ENCODE data around the gene SRGAP2B.
"Not testable (repeated sequence)": the region's sequence is repeated elsewhere in the genome, so short reads cannot be mapped to it uniquely, and the experiment has no call there.

The SRGAP2B gene

GRCh38 chr1:145095284-145096057, at the start of gene SRGAP2B, which contains the start of gene FAM72D:
TSS of gene SRGAP2B (minus strand) at chr1:145095328. CDS start at chr1:145092901, 2,427 bp downstream.
TSS of gene FAM72D (plus strand) at chr1:145095974. CDS start at chr1:145096848, 874 bp downstream.
- DNase-seq (ENCODE audit: extremely low spot score); POLR2A ChIA-PET; CTCF ChIA-PET: not testable (repeated sequence)

GRCh38 chr1:145144264-145144913, 49.3 kb upstream of the SRGAP2B start:
- CTCF ChIA-PET; POLR2A ChIA-PET; DNase-seq (ENCODE audit: extremely low spot score): not testable (repeated sequence)

GRCh38 chr1:145140549-145140948, 45.4 kb upstream of the SRGAP2B start:
- CTCF ChIA-PET; POLR2A ChIA-PET; DNase-seq (ENCODE audit: extremely low spot score): not testable (repeated sequence)

GRCh38 chr1:145134476-145134875, 39.3 kb upstream of the SRGAP2B start:
- CTCF ChIA-PET; POLR2A ChIA-PET; DNase-seq (ENCODE audit: extremely low spot score): not testable (repeated sequence)

- DNase-seq (ENCODE audit: extremely low spot score); CTCF ChIA-PET; POLR2A ChIA-PET: not testable (repeated sequence)
These were observed 33.8 kb upstream of the SRGAP2B start for GRCh38 chr1:145128697-145129469.

GRCh38 chr1:145127144-145127543, 32.0 kb upstream of the SRGAP2B start:
- POLR2A ChIA-PET; CTCF ChIA-PET; DNase-seq (ENCODE audit: extremely low spot score): not testable (repeated sequence)

- DNase-seq (ENCODE audit: extremely low spot score); POLR2A ChIA-PET; CTCF ChIA-PET: not testable (repeated sequence)
These were observed 30.0 kb upstream of the SRGAP2B start for GRCh38 chr1:145125112-145125511.

- DNase-seq (ENCODE audit: extremely low spot score); POLR2A ChIA-PET; CTCF ChIA-PET: not testable (repeated sequence)
These were observed 29.0 kb upstream of the SRGAP2B start for GRCh38 chr1:145123992-145124641.

- CTCF ChIA-PET; POLR2A ChIA-PET; DNase-seq (ENCODE audit: extremely low spot score): not testable (repeated sequence)
These were observed 27.9 kb upstream of the SRGAP2B start for GRCh38 chr1:145123062-145123395.

GRCh38 chr1:145122344-145123061, 27.4 kb upstream of the SRGAP2B start:
- POLR2A ChIA-PET; CTCF ChIA-PET; DNase-seq (ENCODE audit: extremely low spot score): not testable (repeated sequence)

- CTCF ChIA-PET; POLR2A ChIA-PET; DNase-seq (ENCODE audit: extremely low spot score): not testable (repeated sequence)
These were observed 24.7 kb upstream of the SRGAP2B start for GRCh38 chr1:145119842-145120241.

- DNase-seq (ENCODE audit: extremely low spot score); POLR2A ChIA-PET; CTCF ChIA-PET: not testable (repeated sequence)
These were observed 20.7 kb upstream of the SRGAP2B start for GRCh38 chr1:145115587-145116493.

GRCh38 chr1:145114560-145115057, 19.5 kb upstream of the SRGAP2B start:
- POLR2A ChIA-PET; CTCF ChIA-PET; DNase-seq (ENCODE audit: extremely low spot score): not testable (repeated sequence)

GRCh38 chr1:145112703-145113102, 17.6 kb upstream of the SRGAP2B start:
- CTCF ChIA-PET; POLR2A ChIA-PET; DNase-seq (ENCODE audit: extremely low spot score): not testable (repeated sequence)

GRCh38 chr1:145111674-145112073, 16.5 kb upstream of the SRGAP2B start:
- POLR2A ChIA-PET; CTCF ChIA-PET; DNase-seq (ENCODE audit: extremely low spot score): not testable (repeated sequence)

GRCh38 chr1:145103294-145103693, 8.2 kb upstream of the SRGAP2B start:
- POLR2A ChIA-PET; CTCF ChIA-PET; DNase-seq (ENCODE audit: extremely low spot score): not testable (repeated sequence)

GRCh38 chr1:145101725-145102124, 6.6 kb upstream of the SRGAP2B start:
- POLR2A ChIA-PET; DNase-seq (ENCODE audit: extremely low spot score); CTCF ChIA-PET: not testable (repeated sequence)
